Heart left ventricle (tissue), 13 donors: Measurements from ENCODE around the gene SCN2B.

Source experiments
- POLR2A ChIP-seq, 2 donors: fragments of 450-650 bp; IDR thresholded peaks; one replicate each; pipeline ENCODE4 v1.6.1; 2017; ENCODE audit warnings: antibody characterized with exemption in 2 of 2, mild to moderate bottlenecking in 2 of 2, moderate library complexity in 2 of 2
- TF ChIP-seq, protein P1 (sequence below), 12 donors: fragments of 200-600 bp; sonication (generic) in 4 of 12; IDR thresholded peaks; one replicate each; pipeline versions ENCODE4 v1.5.0 to v1.8.0; 2018 to 2022; ENCODE audit warnings: antibody characterized with exemption in 12 of 12, mild to moderate bottlenecking in 5 of 12
- donor health status: ischemic (EF 13 %, LVEDD 7.1; RV severe dilation, severe dysfunction).
- donor health status: DM: no; HTN: yes; CAD: no.
- donor health status: DM: no; HTN: no; CAD: no.
- donor health status: ischemic (EF 25% LVEDD 6.9; RV normal size, moderate dysfunction).
- donor health status: ischemic (EF 25% LVEDD 5.7; RV mildly dilated, moderate dysfunction).
- donor health status: ischemic (EF 35%, LVEDD 5.7; RV mildly dilated, moderate dysfunction).
- donor health status: nonischemic (EF 11% LVEDD 7.7; RV severe dilation, severe dysfunction).
- donor health status: DM: yes; HTN: yes; CAD: no.
- donor health status: PGD.
- donor health status: ischemic (EF 29% LVEDD 5.4; RV normal size, mild dysfunction).
- donor health status: nonischemic (EF 23%, LVEDD 6.1; RV moderate dilation, normal function).

DNA sequence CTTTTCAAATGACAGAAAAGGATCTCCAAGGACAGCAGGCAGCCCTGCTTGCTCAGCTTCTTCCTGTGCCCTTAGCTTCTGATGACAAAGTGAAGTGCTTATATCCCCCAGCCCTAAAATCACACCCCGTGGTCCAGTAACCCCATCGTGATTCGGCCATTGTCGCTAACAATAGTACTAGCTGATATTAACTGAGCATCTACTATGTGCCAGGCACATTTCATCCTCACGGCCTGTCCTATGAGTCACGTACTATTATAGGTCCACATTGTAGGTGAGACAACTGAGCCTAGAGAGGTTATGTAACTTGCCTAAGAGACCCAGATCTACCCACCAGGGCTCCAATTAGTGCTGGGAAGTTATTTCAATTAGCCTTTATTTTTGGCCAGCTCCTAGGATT, 29.9 kb downstream of the SCN2B start:
- TF ChIP-seq POLR2A (IDR thresholded peaks at IDR 0.05): no peak
- TF ChIP-seq, protein P1, sequence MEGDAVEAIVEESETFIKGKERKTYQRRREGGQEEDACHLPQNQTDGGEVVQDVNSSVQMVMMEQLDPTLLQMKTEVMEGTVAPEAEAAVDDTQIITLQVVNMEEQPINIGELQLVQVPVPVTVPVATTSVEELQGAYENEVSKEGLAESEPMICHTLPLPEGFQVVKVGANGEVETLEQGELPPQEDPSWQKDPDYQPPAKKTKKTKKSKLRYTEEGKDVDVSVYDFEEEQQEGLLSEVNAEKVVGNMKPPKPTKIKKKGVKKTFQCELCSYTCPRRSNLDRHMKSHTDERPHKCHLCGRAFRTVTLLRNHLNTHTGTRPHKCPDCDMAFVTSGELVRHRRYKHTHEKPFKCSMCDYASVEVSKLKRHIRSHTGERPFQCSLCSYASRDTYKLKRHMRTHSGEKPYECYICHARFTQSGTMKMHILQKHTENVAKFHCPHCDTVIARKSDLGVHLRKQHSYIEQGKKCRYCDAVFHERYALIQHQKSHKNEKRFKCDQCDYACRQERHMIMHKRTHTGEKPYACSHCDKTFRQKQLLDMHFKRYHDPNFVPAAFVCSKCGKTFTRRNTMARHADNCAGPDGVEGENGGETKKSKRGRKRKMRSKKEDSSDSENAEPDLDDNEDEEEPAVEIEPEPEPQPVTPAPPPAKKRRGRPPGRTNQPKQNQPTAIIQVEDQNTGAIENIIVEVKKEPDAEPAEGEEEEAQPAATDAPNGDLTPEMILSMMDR (IDR thresholded peaks at IDR 0.05): no peak
